Heart left ventricle (tissue), 16 donors: ENCODE measurements around the gene PMEL. TPM values are rescaled to one million over a fixed set of nuclear protein-coding genes. Genes with fewer than 3 reads are reported as not detected.
A peak's percentile ranks its signal among the peaks of the same experiment; 100 is the strongest.

Source experiments
- ATAC-seq, 4 donors: fragments of 200-7000 bp; cut with Tn5 transposase; one replicate each; pipeline ENCODE4 v1.9.1; 2020 to 2022; ENCODE audit warnings: moderate library complexity in 4 of 4, mild to moderate bottlenecking in 3 of 4, moderate number of reproducible peaks in 1 of 4
- DNase-seq, 5 donors: peaks; one replicate each; pipeline ENCODE4 v3.0.0-alpha.2; 2020
- H3K27ac ChIP-seq, 12 donors: fragments of 200-600 bp; sonication (generic) in 4 of 12; one replicate each; pipeline versions ENCODE4 v1.5.0 to v1.8.0; 2016 to 2022; ENCODE audit warnings: mild to moderate bottlenecking in 2 of 12
- H3K27me3 ChIP-seq, 9 donors: fragments of 200-600 bp; sonication (generic) in 2 of 9; one replicate each; pipeline versions ENCODE4 v1.5.1 to v1.8.0; 2016 to 2022; ENCODE audit warnings: mild to moderate bottlenecking in 3 of 9
- H3K36me3 ChIP-seq, 9 donors: fragments of 200-600 bp; sonication (generic) in 2 of 9; one replicate each; pipeline versions ENCODE4 v1.5.0 to v1.8.0; 2018 to 2022; ENCODE audit warnings: mild to moderate bottlenecking in 2 of 9
- H3K4me1 ChIP-seq, 12 donors: fragments of 200-600 bp; sonication (generic) in 4 of 12; one replicate each; pipeline versions ENCODE4 v1.5.0 to v1.8.0; 2016 to 2022; ENCODE audit warnings: mild to moderate bottlenecking in 3 of 12
- H3K4me3 ChIP-seq, 12 donors: fragments of 200-600 bp; sonication (generic) in 4 of 12; one replicate each; pipeline versions ENCODE4 v1.5.0 to v1.8.0; 2017 to 2022; ENCODE audit warnings: mild to moderate bottlenecking in 9 of 12, moderate library complexity in 4 of 12
- H3K9me3 ChIP-seq, 12 donors: fragments of 200-600 bp; sonication (generic) in 4 of 12; one replicate each; pipeline versions ENCODE4 v1.5.0 to v1.8.0; 2016 to 2022; ENCODE audit warnings: mild to moderate bottlenecking in 1 of 12
- POLR2A ChIP-seq, 2 donors: fragments of 450-650 bp; IDR thresholded peaks; one replicate each; pipeline ENCODE4 v1.6.1; 2017; ENCODE audit warnings: antibody characterized with exemption in 2 of 2, mild to moderate bottlenecking in 2 of 2, moderate library complexity in 2 of 2
- WGBS, 4 donors: extraction: QIAGEN DNeasy Blood & Tissue Kit in 2 of 4; methylation state at CpG; one replicate each; pipeline versions ENCODE4 v1.1.5 to v1.1.7; 2013 to 2018; 5-methylcytosine and 5-hydroxymethylcytosine counted together
- intact Hi-C, 10 donors: fragments of 100-400 bp; cut with DNase I; formaldehyde crosslinking; loops; one replicate each; pipeline versions ENCODE4 v1.11.1 to v1.14.2; 2022
- polyA plus RNA-seq, 2 donors: library from polyadenylated mRNA; stranded (reverse); fragments of 200-250 nt; gene quantifications; one replicate each; pipeline ENCODE4 v1.2.3, GENCODE V29; 2013
- total RNA-seq, 9 donors: library from RNA; depleted of rRNA in 2 of 9; stranded (reverse); fragments of >200 nt in 2 of 9; fragmentation: NEBNext Ultra II Directional in 3 of 9; extraction: Animal tissue kit (Norgen Biotek cat#: 25700) in 3 of 9; gene quantifications; one replicate each; pipeline versions ENCODE4 v1.1.0 to v1.2.4, GENCODE V29; 2016 to 2023
- TF ChIP-seq, protein P1 (sequence below), 12 donors: fragments of 200-600 bp; sonication (generic) in 4 of 12; IDR thresholded peaks; one replicate each; pipeline versions ENCODE4 v1.5.0 to v1.8.0; 2018 to 2022; ENCODE audit warnings: antibody characterized with exemption in 12 of 12, mild to moderate bottlenecking in 5 of 12
- donor health status: ischemic (EF 13 %, LVEDD 7.1; RV severe dilation, severe dysfunction).
- donor health status: healthy with polysubstance abuse.
- donor health status: DM: no; HTN: yes; CAD: no.
- donor health status: DM: no; HTN: no; CAD: no.
- donor health status: ischemic (EF 25% LVEDD 6.9; RV normal size, moderate dysfunction).
- donor health status: ischemic (EF 25% LVEDD 5.7; RV mildly dilated, moderate dysfunction).
- donor health status: healthy.
- donor health status: DM: yes; HTN: yes; CAD: no.
- donor health status: ischemic (EF 35%, LVEDD 5.7; RV mildly dilated, moderate dysfunction).
- donor health status: nonischemic (EF 11% LVEDD 7.7; RV severe dilation, severe dysfunction).
- donor health status: DM: yes; HTN: yes; CAD: no.
- donor health status: PGD.
- donor health status: ischemic (EF 29% LVEDD 5.4; RV normal size, mild dysfunction).
- donor health status: nonischemic (EF 23%, LVEDD 6.1; RV moderate dilation, normal function).

PMEL gene
- total and polyA plus RNA-seq, 11 donors, result 0.23 to 1.3 (median 0.60) TPM; not detected in 1

DNA sequence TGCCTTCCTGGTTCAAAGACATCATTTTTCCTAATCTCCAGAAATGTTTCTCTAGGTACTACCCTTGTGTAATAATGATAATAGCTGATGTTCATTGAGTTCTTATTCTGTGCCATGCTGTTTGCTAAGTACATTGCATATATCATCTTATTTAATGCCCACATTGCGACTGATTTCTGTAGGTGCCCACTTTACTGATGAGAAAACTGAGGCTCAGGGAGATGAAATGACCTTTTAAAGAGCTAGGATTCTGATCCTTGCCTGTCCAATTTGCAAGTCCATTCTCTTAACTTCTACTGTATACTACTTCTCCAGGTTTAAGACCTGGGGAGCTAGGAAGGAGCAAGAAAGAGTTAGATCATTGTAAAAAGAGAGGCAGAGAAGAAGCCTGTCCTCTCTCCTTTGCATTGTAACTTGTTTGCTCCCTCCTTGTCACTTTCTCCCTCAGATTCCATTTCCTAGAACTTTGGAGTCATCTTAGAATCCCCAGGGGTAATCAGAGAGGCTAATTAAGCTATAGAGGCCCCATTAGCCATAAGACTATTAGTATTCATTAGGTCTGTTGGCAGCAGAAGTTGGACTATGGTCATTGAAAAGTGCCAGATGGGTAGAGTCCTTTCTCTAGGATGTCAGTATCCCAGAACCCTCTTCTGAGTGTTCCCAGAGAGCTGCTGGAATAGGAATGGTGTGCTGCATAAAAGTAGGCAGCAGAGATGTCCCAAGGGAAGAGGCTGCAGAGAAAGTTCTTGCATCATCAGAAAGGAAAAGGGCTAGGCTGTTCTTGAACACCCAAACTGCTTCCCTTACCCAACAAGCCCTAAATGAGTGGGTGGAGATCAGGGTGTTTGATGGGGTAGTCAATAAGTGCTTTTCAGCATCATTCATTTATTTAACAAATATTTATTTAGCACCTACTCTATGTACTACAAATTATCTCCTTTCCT lies 31.8 kb downstream of the PMEL start:
- peaks cover 0 to 47% (median 22%) of the 10 kb centered on the region in 12 donors for H3K4me1 ChIP-seq
- intact Hi-C loops, result loop anchor here in 3 of 10 donors (5.0 kb wide), 2 partner anchors 33 to 38 kb away; partner anchors contain the start of genes CDK2 (in 2 of the 3), PMEL (in 2 of the 3) and RAB5B (in 1 of the 3)

DNA sequence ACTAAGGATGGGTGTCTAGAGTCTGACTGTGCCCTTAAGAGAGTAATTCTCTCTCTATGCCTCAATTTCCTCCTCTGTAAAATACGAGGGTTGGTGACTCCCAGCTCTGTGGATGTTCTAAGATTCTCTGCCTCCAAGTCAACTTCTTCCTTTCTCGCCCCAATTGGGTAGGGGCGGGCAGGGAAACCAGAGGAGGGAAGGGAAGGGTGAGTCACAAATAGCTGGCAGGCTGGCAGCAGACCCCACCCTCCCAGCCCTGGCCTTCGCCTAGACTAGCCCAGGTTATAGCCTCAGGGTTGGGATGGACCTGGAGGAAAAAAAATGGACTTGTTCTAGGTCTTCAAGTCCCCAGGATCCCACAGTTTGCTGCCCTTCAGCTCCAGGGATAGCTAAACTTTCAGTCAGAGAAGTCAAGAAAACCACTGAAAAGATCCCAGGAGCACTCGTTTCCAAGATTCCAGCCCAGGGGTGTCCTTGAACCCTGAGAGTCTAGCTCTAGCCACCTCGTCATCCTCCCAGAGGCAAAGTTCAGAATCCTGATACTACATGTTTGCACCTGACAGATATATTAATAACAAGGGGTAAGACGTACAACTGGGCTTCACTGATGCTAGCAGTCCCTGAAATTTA lies 32.6 kb downstream of the PMEL start:
- 86 to 90% (median 89%) methylated on average over 7 of the region's 7 CpGs for WGBS, 4 donors
- H3K27me3 ChIP-seq, result no peaks in the 10 kb centered on the region
- H3K36me3 ChIP-seq, result peaks cover 0 to 16% (median 0%) of the 10 kb centered on the region in 9 donors
- peaks cover 0 to 55% (median 28%) of the 10 kb centered on the region in 12 donors for H3K4me1 ChIP-seq
- intact Hi-C loops, result loop anchor here in 3 of 10 donors (5.0 kb wide), 2 partner anchors 34 to 39 kb away; partner anchors contain the start of genes CDK2 (in 2 of the 3), PMEL (in 2 of the 3) and RAB5B (in 1 of the 3)
- peak overlapping the region in 4 of 12 donors; percentile 16 to 72 (median 48) for H3K4me3 ChIP-seq
- no peak for DNase-seq
- H3K27ac ChIP-seq, result peak overlapping the region in 1 of 12 donors; percentile 38
- ATAC-seq, result no peak
- TF ChIP-seq, protein P1, sequence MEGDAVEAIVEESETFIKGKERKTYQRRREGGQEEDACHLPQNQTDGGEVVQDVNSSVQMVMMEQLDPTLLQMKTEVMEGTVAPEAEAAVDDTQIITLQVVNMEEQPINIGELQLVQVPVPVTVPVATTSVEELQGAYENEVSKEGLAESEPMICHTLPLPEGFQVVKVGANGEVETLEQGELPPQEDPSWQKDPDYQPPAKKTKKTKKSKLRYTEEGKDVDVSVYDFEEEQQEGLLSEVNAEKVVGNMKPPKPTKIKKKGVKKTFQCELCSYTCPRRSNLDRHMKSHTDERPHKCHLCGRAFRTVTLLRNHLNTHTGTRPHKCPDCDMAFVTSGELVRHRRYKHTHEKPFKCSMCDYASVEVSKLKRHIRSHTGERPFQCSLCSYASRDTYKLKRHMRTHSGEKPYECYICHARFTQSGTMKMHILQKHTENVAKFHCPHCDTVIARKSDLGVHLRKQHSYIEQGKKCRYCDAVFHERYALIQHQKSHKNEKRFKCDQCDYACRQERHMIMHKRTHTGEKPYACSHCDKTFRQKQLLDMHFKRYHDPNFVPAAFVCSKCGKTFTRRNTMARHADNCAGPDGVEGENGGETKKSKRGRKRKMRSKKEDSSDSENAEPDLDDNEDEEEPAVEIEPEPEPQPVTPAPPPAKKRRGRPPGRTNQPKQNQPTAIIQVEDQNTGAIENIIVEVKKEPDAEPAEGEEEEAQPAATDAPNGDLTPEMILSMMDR (IDR thresholded peaks at IDR 0.05), result no peak
- no peak for TF ChIP-seq POLR2A (IDR thresholded peaks at IDR 0.05)
- no peaks in the 10 kb centered on the region for H3K9me3 ChIP-seq

More for the DNA sequence above, 31.8 kb downstream of the PMEL start:
- H3K27ac ChIP-seq, result peak overlapping the region in 1 of 12 donors; percentile 38
- peaks cover 0 to 23% (median 0%) of the 10 kb centered on the region in 9 donors for H3K36me3 ChIP-seq
- 96 to 100% (median 98%) methylated on average over 1 of the region's 1 CpG for WGBS, 4 donors
- H3K27me3 ChIP-seq, result no peaks in the 10 kb centered on the region
- peak overlapping the region in 1 of 12 donors; percentile 71 for H3K4me3 ChIP-seq
- TF ChIP-seq POLR2A (IDR thresholded peaks at IDR 0.05), result no peak
- TF ChIP-seq, protein P1 (IDR thresholded peaks at IDR 0.05), result no peak
- H3K9me3 ChIP-seq, result no peaks in the 10 kb centered on the region
- ATAC-seq (no peak), DNase-seq (no peak)

DNA sequence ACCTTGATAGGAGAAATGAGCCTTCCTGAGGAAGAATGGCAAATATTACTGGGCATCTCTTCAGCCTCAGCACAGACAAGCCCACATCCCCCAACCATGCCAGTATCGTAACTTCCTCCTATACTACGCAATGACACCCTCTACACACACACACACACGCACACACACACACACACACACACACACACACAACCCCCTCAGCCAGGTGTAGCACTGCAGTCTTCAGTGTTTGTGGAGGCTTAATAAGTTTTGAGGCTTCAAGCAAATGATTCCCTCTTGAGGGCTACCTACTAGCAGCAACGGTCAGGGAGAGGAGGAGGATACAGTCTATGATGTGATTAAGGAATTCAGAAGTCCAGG lies 33.3 kb downstream of the PMEL start:
- peak overlapping the region; percentile 62 to 88 (median 74) for H3K4me3 ChIP-seq
- no peaks in the 10 kb centered on the region for H3K9me3 ChIP-seq
- ATAC-seq (no peak), DNase-seq (no peak)
- peaks cover 0 to 9% (median 0%) of the 10 kb centered on the region in 9 donors for H3K36me3 ChIP-seq
- TF ChIP-seq POLR2A (IDR thresholded peaks at IDR 0.05), result no peak
- peaks cover 0 to 59% (median 31%) of the 10 kb centered on the region in 12 donors for H3K4me1 ChIP-seq
- intact Hi-C loops, result loop anchor here in 3 of 10 donors (5.0 kb wide), 2 partner anchors 35 to 40 kb away; partner anchors contain the start of genes CDK2 (in 2 of the 3), PMEL (in 2 of the 3) and RAB5B (in 1 of the 3)
- H3K27ac ChIP-seq, result peak overlapping the region in 5 of 12 donors; percentile 71 to 98 (median 83)
- WGBS, 4 donors, result 16 to 24% (median 21%) methylated on average over 4 of the region's 4 CpGs
- no peaks in the 10 kb centered on the region for H3K27me3 ChIP-seq

DNA sequence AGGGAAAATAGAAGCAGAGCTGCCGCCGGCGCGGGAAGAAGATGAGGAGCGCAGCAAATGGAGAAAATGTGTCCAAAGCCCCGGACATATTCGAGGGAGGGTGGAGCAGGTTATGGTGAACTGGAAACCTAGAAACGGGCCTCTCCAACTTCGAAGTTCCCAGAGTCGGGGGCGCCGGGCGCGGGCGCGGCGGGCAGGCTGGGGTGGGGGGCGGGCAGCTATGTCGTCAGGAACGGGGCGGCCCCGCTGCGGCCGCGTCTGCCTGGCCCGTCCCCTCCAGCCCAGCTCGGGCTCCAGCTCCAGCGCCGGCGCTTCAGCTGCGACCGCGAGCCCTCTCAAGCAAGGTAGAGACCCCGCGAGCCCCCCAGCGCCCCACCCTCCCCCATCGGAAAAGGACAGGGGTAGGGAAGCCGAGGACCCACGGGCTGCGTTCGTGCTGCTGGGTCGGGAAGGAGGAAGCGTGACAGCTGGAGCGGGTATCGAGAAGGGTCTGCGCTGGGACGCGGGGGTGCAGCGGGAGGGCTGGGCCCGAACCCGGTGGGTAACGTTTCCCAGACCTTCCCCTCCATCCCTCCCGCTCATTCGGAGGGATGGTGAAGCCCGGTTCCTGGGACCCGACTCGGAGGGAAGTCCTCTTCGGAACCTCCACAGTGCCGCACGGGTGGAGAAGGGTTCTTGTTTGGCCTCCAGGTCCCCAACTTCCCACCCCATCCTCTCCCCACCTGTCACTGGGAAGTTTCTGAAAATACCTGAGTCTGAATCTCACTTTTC lies 33.9 kb downstream of the PMEL start:
- Histone ChIP-seq H3K27me3 (no peaks in the 10 kb centered on the region), H3K4me3 (peak overlapping the region; percentile 62 to 88 (median 74)), H3K9me3 (no peaks in the 10 kb centered on the region), H3K4me1 (peaks cover 0 to 59% (median 31%) of the 10 kb centered on the region in 12 donors), H3K27ac (peak overlapping the region in 11 of 12 donors; percentile 37 to 98 (median 75)), H3K36me3 (peaks cover 0 to 4% (median 0%) of the 10 kb centered on the region in 9 donors)
- TF ChIP-seq, protein P1 (IDR thresholded peaks at IDR 0.05), result no peak
- peak in 1 of 2 donors; percentile 18 for TF ChIP-seq POLR2A (IDR thresholded peaks at IDR 0.05)
- ATAC-seq (peak in 3 of 4 donors; percentile 42 to 56 (median 43)), DNase-seq (peak; percentile 59 to 75 (median 70))
- intact Hi-C loops, result loop anchor here in 3 of 10 donors (5.0 kb wide), 2 partner anchors 35 to 40 kb away; partner anchors contain the start of genes CDK2 (in 2 of the 3), PMEL (in 2 of the 3) and RAB5B (in 1 of the 3)
- 0 to 1% (median 1%) methylated on average over 38 to 60 of the region's 60 CpGs for WGBS, 4 donors
